Gastroesophageal sphincter (tissue), 3 donors: ENCODE results near the gene CLEC19A.

Experiments used
- CTCF ChIP-seq, 4 experiments: fragments of 200-600 bp in 2 of 4; fragments of 450-650 bp in 2 of 4; sonication (generic) in 1 of 4; IDR thresholded peaks; one replicate each; pipeline ENCODE4 v1.5.1; 2017 to 2019; ENCODE audit warnings: antibody characterized with exemption in 4 of 4, mild to moderate bottlenecking in 2 of 4, moderate library complexity in 2 of 4
- EP300 ChIP-seq: sonication (generic); formaldehyde crosslinking; IDR thresholded peaks from one replicate; pipeline ENCODE4 v1.6.1; 2017; ENCODE audit warnings: antibody characterized with exemption, mild to moderate bottlenecking
- POLR2A ChIP-seq, 2 donors: fragments of 450-650 bp; IDR thresholded peaks; one replicate each; pipeline ENCODE4 v1.6.1; 2017; ENCODE audit warnings: antibody characterized with exemption in 2 of 2, mild to moderate bottlenecking in 2 of 2, moderate library complexity in 1 of 2
- POLR2AphosphoS5 ChIP-seq: sonication (generic); formaldehyde crosslinking; IDR thresholded peaks from one replicate; pipeline ENCODE4 v1.6.1; 2017; ENCODE audit warnings: antibody characterized with exemption

GRCh38 chr16:19235886-19236285 is 49.6 kb upstream of the CLEC19A start:
- TF ChIP-seq CTCF (IDR thresholded peaks at IDR 0.05), result no peak
- TF ChIP-seq POLR2A (IDR thresholded peaks at IDR 0.05), result no peak
- no peak for TF ChIP-seq EP300
- TF ChIP-seq POLR2AphosphoS5, result no peak
